GM21423 (cell line): Measurements from ENCODE around the gene CRACR2A.

Source experiments
- ATAC-seq: cut with Tn5 transposase; IDR thresholded peaks from one replicate; pipeline ENCODE4 v1.9.1; 2021; ENCODE audit warnings: mild to moderate bottlenecking, moderate library complexity; ENCODE audit not compliant: unreplicated experiment

Gene CRACR2A

DNA sequence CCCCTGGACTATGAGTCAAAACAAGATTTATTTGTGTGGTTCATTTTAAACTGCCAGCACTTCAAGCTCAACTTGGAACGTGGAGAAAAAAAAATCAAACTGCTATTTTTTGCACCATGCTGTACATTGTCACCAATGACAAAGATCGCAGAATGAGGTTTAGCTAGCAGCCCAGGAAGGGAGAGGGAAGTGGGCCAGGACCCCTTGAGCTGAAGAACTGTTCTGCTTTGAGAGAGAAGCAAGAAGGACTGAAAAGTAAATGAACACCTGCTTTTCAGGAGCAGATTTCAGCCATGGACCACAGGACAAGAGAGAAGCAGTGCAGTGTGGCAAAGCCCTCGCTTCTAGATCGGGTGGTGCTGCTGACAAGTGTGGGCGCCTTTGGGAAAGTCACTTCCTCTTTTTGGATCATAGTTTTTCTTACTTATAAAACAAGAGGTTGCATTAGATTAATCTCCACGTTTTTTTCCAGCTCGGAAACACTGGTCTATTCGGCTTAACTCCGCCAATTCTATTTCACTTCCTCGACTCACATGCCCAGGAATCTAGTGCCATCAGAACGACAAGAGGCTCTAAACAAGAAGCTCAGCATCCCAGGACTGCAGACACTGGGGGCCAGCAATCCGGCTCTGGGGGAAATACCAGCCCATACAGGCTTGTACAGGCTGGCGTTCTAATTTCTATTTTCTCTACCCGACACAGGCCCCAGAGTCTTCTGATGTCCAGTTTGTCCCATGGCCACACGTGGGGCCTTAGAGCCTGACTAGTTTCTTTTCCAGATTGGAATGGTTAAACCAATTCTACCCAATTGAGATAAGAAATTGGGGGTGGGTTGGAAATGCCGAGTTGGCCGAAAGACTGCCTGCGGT lies 129.9 kb downstream of the CRACR2A start:
- no peak for ATAC-seq

DNA sequence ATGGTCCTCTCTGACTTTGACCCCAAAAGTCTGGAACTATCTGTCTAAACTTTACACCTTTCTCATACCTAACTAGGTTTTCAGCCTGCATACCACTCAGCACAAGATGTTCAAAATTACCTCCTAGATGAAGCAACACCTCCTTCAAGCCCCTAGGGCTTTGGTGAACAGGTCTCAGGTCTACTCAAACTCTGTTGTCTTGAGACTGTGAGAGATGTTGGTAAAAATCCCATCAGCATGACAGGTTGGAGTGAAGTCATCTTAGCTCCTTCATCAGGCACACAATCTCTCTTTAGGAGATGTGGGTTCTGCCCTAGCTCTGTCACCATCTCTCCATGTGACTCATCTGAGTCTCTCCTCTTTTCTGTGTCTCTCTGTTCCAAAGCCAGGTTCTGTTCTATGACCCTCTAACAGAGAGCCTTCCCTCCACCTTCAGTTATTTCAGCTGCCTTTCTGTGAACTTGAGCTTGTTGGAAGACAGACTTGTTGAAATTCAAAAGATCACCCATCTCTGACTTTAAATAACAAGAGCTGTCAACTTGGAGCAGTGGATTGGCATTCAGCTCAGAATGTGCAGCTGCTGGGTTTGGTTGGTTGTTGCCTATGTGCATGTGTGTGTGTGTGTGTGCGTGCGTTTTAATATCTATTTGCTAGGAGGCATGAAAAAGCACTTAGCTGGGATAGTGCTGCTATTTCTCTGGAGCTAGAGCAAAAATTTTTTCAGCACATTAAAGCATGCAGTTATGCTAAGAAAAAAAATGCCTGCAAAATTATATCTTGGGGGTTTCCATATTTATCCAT lies 130.7 kb downstream of the CRACR2A start:
- ATAC-seq = no peak

- no peak for ATAC-seq
Observed at GRCh38 chr12:3620856-3621255, 132.1 kb downstream of the CRACR2A start.

GRCh38 chr12:3617565-3617964 lies 135.3 kb downstream of the CRACR2A start:
- ATAC-seq = no peak

DNA sequence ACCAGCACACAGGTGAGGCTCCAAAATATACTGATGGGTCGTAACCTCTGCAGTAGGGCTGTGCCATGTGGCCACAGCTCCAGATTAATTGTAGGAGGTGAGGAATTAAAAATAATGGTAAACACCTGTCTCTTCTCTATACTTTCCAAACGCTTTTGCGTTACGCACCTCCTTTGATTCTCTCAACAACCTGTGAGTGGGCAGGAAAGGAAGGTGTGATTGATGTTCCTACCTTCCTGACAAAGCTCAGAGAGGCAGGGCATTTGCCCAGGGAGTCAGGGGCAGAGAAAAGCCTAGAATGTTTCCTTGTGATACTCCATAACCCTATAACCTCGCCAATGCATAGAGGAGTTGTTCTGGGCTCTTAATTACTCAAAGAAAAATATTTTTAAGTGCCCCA lies 137.0 kb downstream of the CRACR2A start:
- ATAC-seq = no peak

DNA sequence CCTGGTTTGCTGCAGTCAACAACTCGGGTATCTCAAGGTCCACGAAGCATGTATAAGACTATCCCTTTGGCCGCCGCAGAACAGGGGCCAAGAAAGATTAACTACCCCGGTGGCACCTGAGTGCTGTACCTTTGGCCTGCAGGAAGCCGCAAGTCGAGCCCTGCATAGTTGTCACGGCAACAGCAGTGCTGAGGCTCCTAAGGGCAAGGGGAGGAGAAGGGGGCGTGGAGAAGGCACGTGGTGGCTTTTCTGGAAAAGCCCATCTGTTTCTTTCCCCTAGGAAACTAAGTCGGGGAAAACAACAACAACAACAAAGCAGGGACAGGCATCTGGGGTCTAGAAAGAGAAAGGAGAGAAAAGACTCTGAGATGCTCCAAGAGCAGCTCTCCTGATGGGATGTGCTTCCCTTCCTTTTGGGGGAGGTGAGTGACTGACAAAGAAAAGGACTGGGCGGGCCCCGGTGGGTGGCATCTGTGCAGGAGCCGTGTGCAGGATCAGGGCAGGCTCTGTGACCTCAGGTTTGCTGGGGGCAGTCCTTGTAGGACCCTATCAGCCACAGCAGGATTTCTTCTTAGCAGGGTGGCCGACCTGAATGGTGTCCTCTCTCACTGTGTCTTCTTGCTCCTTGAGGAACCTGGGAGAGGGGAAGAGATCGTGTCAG lies 138.0 kb downstream of the CRACR2A start:
- ATAC-seq = no peak

DNA sequence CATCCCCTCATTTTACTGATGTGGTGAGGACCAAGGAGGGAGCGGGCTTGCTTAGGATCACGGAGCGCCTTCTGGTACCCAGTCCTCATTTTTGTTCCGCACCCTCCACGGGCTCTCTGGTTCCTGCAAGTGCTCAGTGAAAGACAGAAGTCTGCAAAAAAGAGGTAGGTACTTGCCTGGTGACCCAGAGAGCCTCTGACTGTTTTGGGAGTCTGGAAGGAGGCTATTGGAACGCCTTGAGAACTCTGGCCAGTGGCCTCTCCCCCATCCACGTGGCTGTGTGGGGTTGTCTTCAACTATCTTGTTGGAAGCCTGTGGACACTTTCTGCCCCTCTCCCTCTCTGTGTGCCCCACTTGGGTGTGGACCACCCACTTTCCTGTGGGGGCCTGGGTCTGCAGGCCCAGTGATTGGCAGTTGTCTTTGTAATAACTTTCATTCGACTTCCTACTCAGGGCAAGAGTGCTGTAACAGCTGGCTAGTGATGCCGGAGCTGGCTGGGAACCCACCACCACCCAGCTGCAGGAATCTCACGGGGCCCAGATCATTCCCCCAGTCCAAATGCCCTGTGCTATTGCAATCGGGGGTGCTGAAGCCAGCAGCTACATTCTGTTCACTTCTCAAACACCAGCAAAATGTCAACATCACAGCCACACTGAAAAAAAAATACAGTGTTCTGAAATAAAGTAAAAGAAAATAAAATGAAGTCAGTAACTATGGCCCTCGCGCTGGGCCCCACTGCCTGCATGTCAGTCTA lies 139.1 kb downstream of the CRACR2A start:
- no peak for ATAC-seq

DNA sequence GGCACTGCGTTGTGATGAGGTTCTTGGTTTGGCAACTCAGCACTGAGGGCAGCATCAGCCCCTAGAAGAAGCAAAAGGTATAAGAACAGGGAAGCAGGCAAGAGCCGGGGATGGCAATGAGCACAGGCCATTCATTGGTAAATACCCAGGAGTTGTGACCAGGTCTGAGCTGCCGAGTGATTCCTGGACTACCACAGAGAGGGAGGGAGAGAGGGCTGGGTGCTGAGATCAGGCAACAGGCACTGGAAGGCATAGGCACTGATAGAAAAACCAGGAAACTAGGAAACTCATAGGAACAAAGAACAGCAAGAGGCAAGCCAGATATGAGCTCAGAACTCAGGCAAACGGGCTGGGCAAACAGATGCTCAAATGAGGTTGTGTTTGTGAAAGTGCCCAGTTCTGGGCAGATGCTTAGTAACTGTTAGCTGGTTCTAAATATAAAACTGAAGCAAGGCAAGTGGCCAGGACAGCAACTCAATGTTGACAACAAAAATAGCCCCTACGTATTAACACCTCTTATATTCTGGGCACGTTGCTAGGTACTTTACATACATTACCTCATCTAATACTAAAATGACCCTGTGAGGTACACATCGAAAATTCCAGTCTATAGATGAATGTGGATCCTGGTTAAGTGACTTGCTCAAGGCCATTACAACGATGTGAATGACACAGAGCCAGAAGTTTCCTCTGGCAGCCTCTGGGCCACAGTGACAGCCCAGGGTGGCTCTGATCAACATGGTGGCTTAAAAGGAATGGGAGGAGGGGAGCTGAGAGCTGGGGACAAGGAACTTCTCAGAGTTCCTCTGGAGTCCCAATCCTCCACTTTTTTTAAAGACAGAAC lies 140.8 kb downstream of the CRACR2A start:
- ATAC-seq = no peak

DNA sequence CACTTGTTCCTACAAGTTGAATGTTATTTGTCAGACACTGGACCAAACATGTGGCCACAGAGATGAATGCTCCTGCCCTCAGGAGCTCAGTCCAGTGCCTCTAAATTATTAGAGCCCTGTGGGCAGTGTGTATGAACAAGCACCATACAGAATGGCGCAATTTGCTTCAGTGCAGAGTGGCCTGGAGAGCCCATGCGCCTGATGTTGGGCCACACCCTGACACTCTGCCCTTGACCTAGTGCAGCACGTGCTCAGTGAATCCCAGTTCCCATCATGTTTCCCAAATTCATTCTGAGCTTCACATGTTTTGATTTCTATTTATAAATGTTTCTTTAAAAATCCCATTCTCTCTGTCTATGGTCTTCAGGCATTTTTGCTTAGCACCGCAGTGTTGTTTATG lies 145.1 kb downstream of the CRACR2A start:
- no peak for ATAC-seq

DNA sequence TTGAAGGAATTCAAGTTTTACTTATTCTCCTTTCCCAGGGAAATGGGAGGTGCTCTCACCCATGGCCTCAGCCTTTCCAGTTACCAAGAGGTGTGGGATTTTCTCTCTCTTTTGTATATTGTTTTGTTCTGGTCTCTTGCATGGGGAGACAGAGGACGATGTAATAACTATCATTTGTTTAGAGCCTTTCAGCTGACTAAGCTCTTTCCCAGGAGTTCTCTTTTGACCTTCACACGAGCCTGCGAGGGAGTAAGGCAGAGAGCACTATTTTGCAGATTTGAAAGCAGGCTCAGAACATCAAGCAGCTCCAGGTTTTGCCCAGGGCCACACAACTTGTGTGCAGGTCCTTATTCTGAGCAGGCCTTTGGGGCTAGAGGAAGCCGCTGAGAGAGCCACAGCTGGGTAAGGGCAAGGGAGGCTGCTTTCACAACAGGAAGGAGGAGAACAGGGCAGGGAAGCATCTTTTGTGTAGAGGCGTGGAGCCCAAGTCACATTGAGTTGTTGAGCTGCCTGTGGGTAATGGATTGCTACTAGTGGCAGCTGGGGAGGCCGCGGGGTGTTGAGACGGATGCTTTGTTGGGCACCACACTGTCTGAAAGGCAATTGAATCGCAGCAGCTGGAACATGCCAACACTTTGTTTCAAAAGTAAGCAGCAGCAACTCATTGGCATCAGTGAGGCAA lies 145.7 kb downstream of the CRACR2A start:
- no peak for ATAC-seq

GRCh38 chr12:3606128-3606527 lies 146.8 kb downstream of the CRACR2A start:
- ATAC-seq = no peak

GRCh38 chr12:3605692-3606091 lies 147.2 kb downstream of the CRACR2A start:
- ATAC-seq = no peak

GRCh38 chr12:3604748-3605586 lies 147.9 kb downstream of the CRACR2A start:
- no peak for ATAC-seq

GRCh38 chr12:3604286-3604685 lies 148.6 kb downstream of the CRACR2A start:
- ATAC-seq = no peak

DNA sequence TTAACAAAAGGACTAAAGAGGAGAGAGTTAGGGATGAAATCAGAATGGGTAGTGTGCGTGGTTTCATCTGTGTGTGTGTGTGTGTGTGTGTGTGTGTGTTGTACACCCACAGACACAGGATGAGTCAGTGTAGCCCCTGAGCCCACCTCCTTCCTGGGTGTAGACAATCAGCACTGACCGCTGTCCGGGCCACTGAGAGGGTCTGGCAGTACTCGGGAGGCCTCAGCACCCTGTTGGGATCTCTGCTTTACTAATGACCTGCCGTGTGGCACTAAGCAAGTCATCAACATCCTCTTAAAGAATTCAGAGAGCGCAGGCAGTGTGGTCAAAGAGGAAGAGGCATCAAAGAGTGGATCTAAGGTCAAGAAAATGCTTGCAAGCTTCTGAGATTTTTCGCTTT lies 149.3 kb downstream of the CRACR2A start:
- no peak for ATAC-seq

- ATAC-seq = no peak
Observed at GRCh38 chr12:3602488-3602887, 150.4 kb downstream of the CRACR2A start.

DNA sequence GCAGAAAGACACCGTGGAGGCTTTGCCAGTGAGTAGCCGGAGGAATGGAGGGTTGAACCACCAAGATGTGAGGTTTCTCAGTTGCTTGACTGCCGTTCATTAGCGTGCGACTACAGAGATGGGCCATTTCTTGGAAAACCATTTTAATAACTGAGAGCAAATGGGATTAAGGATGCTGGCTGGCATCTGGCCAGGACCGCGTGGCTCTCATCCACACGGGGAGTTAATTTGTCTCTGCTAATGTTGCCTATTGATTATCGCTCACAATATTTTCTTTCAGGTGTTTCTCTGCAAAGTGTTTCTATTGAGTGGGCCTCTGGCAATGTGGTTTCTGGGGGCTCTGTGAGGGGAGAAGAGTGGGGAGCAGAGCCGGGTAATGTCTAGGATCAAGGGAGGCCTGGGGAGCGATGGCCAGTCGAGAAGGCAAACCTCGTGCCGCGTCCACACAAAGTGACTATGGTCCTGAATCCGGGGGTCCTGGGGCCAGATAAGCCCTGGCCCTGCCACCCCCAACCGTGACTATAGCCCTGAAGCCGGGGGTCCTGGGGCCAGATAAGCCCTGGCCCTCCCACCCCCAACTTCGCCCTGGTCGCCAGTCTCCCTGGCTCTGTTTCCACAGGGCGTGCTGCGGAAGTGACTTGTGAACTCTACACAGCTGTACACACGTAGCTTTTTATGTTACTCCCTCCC lies 151.3 kb downstream of the CRACR2A start:
- ATAC-seq = no peak

DNA sequence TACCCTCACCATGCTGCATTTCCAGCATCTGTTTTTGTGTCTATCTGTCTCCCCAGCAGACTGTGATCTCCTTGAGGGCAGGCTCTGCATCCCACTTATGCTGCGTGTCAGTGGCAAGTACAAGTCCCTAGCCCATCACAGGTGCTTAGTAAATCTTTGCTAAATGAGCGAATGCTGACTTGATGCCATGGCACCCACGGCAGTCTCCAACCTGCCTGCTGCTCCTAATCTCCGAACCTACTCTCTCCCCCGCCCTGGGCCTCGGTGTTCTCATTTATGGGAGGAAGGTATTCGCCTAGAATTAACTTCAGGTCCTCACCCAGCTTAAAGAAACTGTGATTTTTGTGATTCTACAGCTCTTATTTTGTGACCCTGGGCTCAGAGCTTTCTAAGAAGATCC lies 152.0 kb downstream of the CRACR2A start:
- no peak for ATAC-seq
